Large intestine (tissue), 3 donors: ENCODE results near the gene TSPAN5. TPM values are rescaled to one million over a fixed set of nuclear protein-coding genes. Genes with fewer than 3 reads are reported as not detected.

Experiments used
- DNase-seq, 2 donors: peaks; one replicate each; pipeline versions ENCODE4 v3.0.0 to v3.0.0-alpha.2; 2013
- H3K27ac ChIP-seq: one replicate; pipeline ENCODE4 v1.5.1; 2013; ENCODE audit warnings: low read length
- H3K27me3 ChIP-seq: 2 replicates; pipeline ENCODE4 v1.6.1; 2013; ENCODE audit warnings: low read length; ENCODE audit not compliant: control insufficient read depth, insufficient read depth
- H3K36me3 ChIP-seq: 2 replicates; pipeline ENCODE4 v1.6.1; 2013; ENCODE audit warnings: low read length; ENCODE audit not compliant: control insufficient read depth, insufficient read depth
- H3K4me1 ChIP-seq: one replicate; pipeline ENCODE4 v1.6.1; 2013; ENCODE audit warnings: low read length; ENCODE audit not compliant: control insufficient read depth, insufficient read depth
- H3K4me3 ChIP-seq: one replicate; pipeline ENCODE4 v1.5.1; 2013; ENCODE audit warnings: low read length
- H3K9me3 ChIP-seq: one replicate; pipeline ENCODE4 v1.6.1; 2013; ENCODE audit warnings: mild to moderate bottlenecking, low read depth, low read length, moderate library complexity; ENCODE audit not compliant: control insufficient read depth
- WGBS: methylation state at CpG from one replicate; pipeline ENCODE4 v1.1.5; 2013; ENCODE audit warnings: low lambda C conversion rate; ENCODE audit not compliant: insufficient coverage; 5-methylcytosine and 5-hydroxymethylcytosine counted together
- polyA plus RNA-seq: library from polyadenylated mRNA; unstranded; fragments of 120-200 nt; gene quantifications from one replicate; pipeline ENCODE4 v1.2.1, GENCODE V29; 2013

TSPAN5 gene
- polyA plus RNA-seq, 1 donor = 9.9 TPM

GRCh38 chr4:98646422-98646821 is 12.0 kb downstream of the TSPAN5 start:
- WGBS = 100% methylated on average over 3 of the region's 3 CpGs
- Histone ChIP-seq H3K4me3 (no peak overlapping the region), H3K27me3 (no peaks in the 10 kb centered on the region), H3K4me1 (no peaks in the 10 kb centered on the region), H3K9me3 (no peaks in the 10 kb centered on the region), H3K27ac (no peak overlapping the region), H3K36me3 (no peaks in the 10 kb centered on the region)
- no peak for DNase-seq

- Histone ChIP-seq H3K36me3 (no peaks in the 10 kb centered on the region), H3K9me3 (no peaks in the 10 kb centered on the region), H3K4me3 (no peak overlapping the region), H3K27ac (no peak overlapping the region), H3K27me3 (no peaks in the 10 kb centered on the region), H3K4me1 (no peaks in the 10 kb centered on the region)
- whole genome bisulfite sequencing = no CpG with 5 or more reads among the region's 6 CpGs
- DNase-seq = no peak
These were observed 12.9 kb downstream of the TSPAN5 start for GRCh38 chr4:98645527-98645926.

- Histone ChIP-seq H3K27ac (no peak overlapping the region), H3K4me1 (no peaks in the 10 kb centered on the region), H3K27me3 (no peaks in the 10 kb centered on the region), H3K4me3 (no peak overlapping the region), H3K9me3 (no peaks in the 10 kb centered on the region), H3K36me3 (no peaks in the 10 kb centered on the region)
- DNase-seq = no peak
- WGBS = no CpG with 5 or more reads among the region's 2 CpGs
These were observed 14.7 kb downstream of the TSPAN5 start for GRCh38 chr4:98643755-98644154.

- no CpG with 5 or more reads among the region's 4 CpGs for WGBS
- DNase-seq = no peak
These were observed 15.4 kb downstream of the TSPAN5 start for GRCh38 chr4:98642991-98643426.

GRCh38 chr4:98641906-98642668 is 16.3 kb downstream of the TSPAN5 start:
- 100% methylated on average over 1 of the region's 3 CpGs for WGBS
- H3K27ac ChIP-seq = no peak overlapping the region
- no peaks in the 10 kb centered on the region for H3K27me3 ChIP-seq
- DNase-seq = no peak
- H3K4me1 ChIP-seq = no peaks in the 10 kb centered on the region
- no peak overlapping the region for H3K4me3 ChIP-seq
- no peaks in the 10 kb centered on the region for H3K36me3 ChIP-seq
- no peaks in the 10 kb centered on the region for H3K9me3 ChIP-seq

More at GRCh38 chr4:98642991-98643426, 15.4 kb downstream of the TSPAN5 start:
- H3K27me3 ChIP-seq = no peaks in the 10 kb centered on the region
- H3K4me1 ChIP-seq = no peaks in the 10 kb centered on the region
- H3K27ac ChIP-seq = no peak overlapping the region
- no peaks in the 10 kb centered on the region for H3K36me3 ChIP-seq
- no peak overlapping the region for H3K4me3 ChIP-seq
- no peaks in the 10 kb centered on the region for H3K9me3 ChIP-seq

GRCh38 chr4:98641376-98641775 is 17.0 kb downstream of the TSPAN5 start:
- H3K36me3 ChIP-seq = no peaks in the 10 kb centered on the region
- H3K9me3 ChIP-seq = no peaks in the 10 kb centered on the region
- DNase-seq = no peak
- H3K27ac ChIP-seq = no peak overlapping the region
- no peaks in the 10 kb centered on the region for H3K27me3 ChIP-seq
- WGBS = no CpG with 5 or more reads among the region's 5 CpGs
- H3K4me1 ChIP-seq = no peaks in the 10 kb centered on the region
- no peak overlapping the region for H3K4me3 ChIP-seq

GRCh38 chr4:98639523-98639922 is 18.9 kb downstream of the TSPAN5 start:
- DNase-seq = no peak
- Histone ChIP-seq H3K36me3 (no peaks in the 10 kb centered on the region), H3K4me1 (no peaks in the 10 kb centered on the region), H3K9me3 (no peaks in the 10 kb centered on the region), H3K27ac (no peak overlapping the region), H3K4me3 (no peak overlapping the region), H3K27me3 (no peaks in the 10 kb centered on the region)
- 83% methylated on average over 2 of the region's 2 CpGs for WGBS

GRCh38 chr4:98639108-98639507 is 19.3 kb downstream of the TSPAN5 start:
- Histone ChIP-seq H3K4me1 (no peaks in the 10 kb centered on the region), H3K27me3 (no peaks in the 10 kb centered on the region), H3K4me3 (no peak overlapping the region), H3K27ac (no peak overlapping the region), H3K36me3 (no peaks in the 10 kb centered on the region), H3K9me3 (no peaks in the 10 kb centered on the region)
- no peak for DNase-seq
- WGBS = 80% methylated on average over 1 of the region's 2 CpGs

GRCh38 chr4:98638661-98639060 is 19.8 kb downstream of the TSPAN5 start:
- H3K27me3 ChIP-seq = no peaks in the 10 kb centered on the region
- no CpG with 5 or more reads among the region's 5 CpGs for WGBS
- H3K4me1 ChIP-seq = no peaks in the 10 kb centered on the region
- H3K9me3 ChIP-seq = no peaks in the 10 kb centered on the region
- no peak overlapping the region for H3K27ac ChIP-seq
- DNase-seq = no peak
- no peaks in the 10 kb centered on the region for H3K36me3 ChIP-seq
- no peak overlapping the region for H3K4me3 ChIP-seq

GRCh38 chr4:98634061-98634460 is 24.4 kb downstream of the TSPAN5 start:
- Histone ChIP-seq H3K9me3 (no peaks in the 10 kb centered on the region), H3K4me3 (no peak overlapping the region), H3K4me1 (no peaks in the 10 kb centered on the region), H3K27me3 (no peaks in the 10 kb centered on the region), H3K36me3 (no peaks in the 10 kb centered on the region), H3K27ac (no peak overlapping the region)
- DNase-seq = no peak
- WGBS = no CpG with 5 or more reads among the region's 1 CpG

GRCh38 chr4:98633159-98633558 is 25.3 kb downstream of the TSPAN5 start:
- H3K4me3 ChIP-seq = no peak overlapping the region
- no peaks in the 10 kb centered on the region for H3K9me3 ChIP-seq
- DNase-seq = no peak
- no peaks in the 10 kb centered on the region for H3K27me3 ChIP-seq
- 60% methylated on average over 1 of the region's 3 CpGs for WGBS
- no peaks in the 10 kb centered on the region for H3K4me1 ChIP-seq
- no peaks in the 10 kb centered on the region for H3K36me3 ChIP-seq
- no peak overlapping the region for H3K27ac ChIP-seq
